ENCODE results near the gene PVALB.

Gene PVALB

DNA sequence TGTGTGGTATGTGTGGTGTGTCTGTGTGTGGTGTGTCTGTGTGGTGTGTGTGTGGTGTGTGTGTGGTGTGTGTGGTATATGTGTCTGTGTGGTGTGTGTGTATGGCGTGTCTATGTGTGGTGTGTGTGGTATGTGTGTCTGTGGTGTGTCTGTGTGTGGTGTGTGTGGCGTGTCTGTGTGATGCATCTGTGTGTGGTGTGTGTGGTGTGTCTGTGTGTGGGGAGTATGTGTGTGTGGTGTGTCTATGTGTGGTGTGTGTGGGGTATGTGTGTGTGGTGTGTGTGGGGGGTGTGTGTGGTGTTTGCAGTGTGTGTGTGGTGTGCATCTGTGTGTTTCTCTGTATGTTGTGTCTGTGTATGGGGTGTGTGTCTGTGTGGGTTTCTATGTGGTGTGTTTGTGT lies 7.8 kb upstream of the PVALB start:
- TF ChIP-seq CTCF (IDR thresholded peaks at IDR 0.05; ENCODE audit: low read depth, low read length), result no peak
- Histone ChIP-seq H3K9me3 (ENCODE audit: severe bottlenecking) (no peaks in the 10 kb centered on the region), H3K27ac (no peak overlapping the region), H3K27me3 (ENCODE audit: insufficient read depth, low read depth, severe bottlenecking) (peaks cover 19% of the 10 kb centered on the region), H3K4me3 (ENCODE audit: low read depth, low read length) (no peak overlapping the region), H3K36me3 (no peaks in the 10 kb centered on the region)
- DNase-seq, result no peak

GRCh38 chr22:36823186-36823839 lies 6.5 kb upstream of the PVALB start:
- Histone ChIP-seq H3K9me3 (ENCODE audit: severe bottlenecking) (no peaks in the 10 kb centered on the region), H3K4me3 (ENCODE audit: low read depth, low read length) (no peak overlapping the region), H3K36me3 (no peaks in the 10 kb centered on the region), H3K27ac (no peak overlapping the region), H3K27me3 (ENCODE audit: insufficient read depth, low read depth, severe bottlenecking) (peaks cover 32% of the 10 kb centered on the region)
- DNase-seq, result no peak
- TF ChIP-seq CTCF (IDR thresholded peaks at IDR 0.05; ENCODE audit: low read depth, low read length), result no peak

DNA sequence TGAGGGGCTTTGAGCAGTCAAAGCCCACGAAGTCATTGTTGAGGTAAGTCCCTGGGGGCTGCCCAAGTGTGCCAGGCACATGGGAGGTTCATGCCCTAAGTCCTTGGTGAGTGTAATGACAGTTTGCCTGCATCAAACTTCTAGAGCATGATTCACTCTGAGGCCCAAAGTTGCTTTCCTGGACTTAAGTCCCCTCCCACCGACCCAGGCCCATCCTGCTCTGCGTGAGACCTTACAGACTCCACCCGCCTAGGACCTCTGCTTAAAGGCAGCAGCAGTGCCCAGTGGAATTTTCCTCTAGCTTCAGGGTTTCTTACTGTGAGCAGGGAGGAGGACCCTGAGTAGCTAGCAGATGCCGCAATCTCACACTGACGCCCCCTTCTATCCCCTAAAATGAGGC lies 5.7 kb upstream of the PVALB start:
- no peak for TF ChIP-seq CTCF (IDR thresholded peaks at IDR 0.05; ENCODE audit: low read depth, low read length)
- no peak for DNase-seq
- no peaks in the 10 kb centered on the region for H3K36me3 ChIP-seq
- H3K27me3 ChIP-seq (ENCODE audit: insufficient read depth, low read depth, severe bottlenecking), result peaks cover 39% of the 10 kb centered on the region
- no peaks in the 10 kb centered on the region for H3K9me3 ChIP-seq (ENCODE audit: severe bottlenecking)
- H3K4me3 ChIP-seq (ENCODE audit: low read depth, low read length), result no peak overlapping the region
- no peak overlapping the region for H3K27ac ChIP-seq

- H3K36me3 ChIP-seq, result no peaks in the 10 kb centered on the region
- TF ChIP-seq CTCF (IDR thresholded peaks at IDR 0.05; ENCODE audit: low read depth, low read length), result no peak
- H3K27me3 ChIP-seq (ENCODE audit: insufficient read depth, low read depth, severe bottlenecking), result peaks cover 74% of the 10 kb centered on the region
- no peak for DNase-seq
- no peaks in the 10 kb centered on the region for H3K9me3 ChIP-seq (ENCODE audit: severe bottlenecking)
- no peak overlapping the region for H3K27ac ChIP-seq
- no peak overlapping the region for H3K4me3 ChIP-seq (ENCODE audit: low read depth, low read length)
These were observed 2.3 kb upstream of the PVALB start for GRCh38 chr22:36819112-36819511.

GRCh38 chr22:36818010-36818642 lies 1.3 kb upstream of the PVALB start:
- no peak for TF ChIP-seq CTCF (IDR thresholded peaks at IDR 0.05; ENCODE audit: low read depth, low read length)
- Histone ChIP-seq H3K27ac (no peak overlapping the region), H3K36me3 (no peaks in the 10 kb centered on the region), H3K9me3 (ENCODE audit: severe bottlenecking) (no peaks in the 10 kb centered on the region), H3K4me3 (ENCODE audit: low read depth, low read length) (no peak overlapping the region), H3K27me3 (ENCODE audit: insufficient read depth, low read depth, severe bottlenecking) (peaks cover 82% of the 10 kb centered on the region)
- peak; percentile 54 for DNase-seq

DNA sequence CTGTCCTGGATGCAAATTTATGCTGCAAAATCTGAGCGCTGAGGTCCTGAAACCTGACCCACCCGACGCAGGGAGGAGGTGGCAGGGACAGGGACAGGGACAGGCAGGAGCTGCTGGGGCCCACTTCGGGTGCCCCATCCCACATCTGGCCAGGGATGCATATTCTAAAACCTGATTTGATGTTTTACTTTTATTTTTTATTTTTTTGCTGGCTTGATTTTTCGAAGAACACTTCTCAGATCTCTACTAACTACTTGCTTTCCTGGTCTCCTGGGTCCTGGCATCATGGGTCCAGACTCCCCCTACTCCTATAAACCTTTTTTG lies 652 bp upstream of the PVALB start:
- Histone ChIP-seq H3K4me3 (ENCODE audit: low read depth, low read length) (no peak overlapping the region), H3K9me3 (ENCODE audit: severe bottlenecking) (no peaks in the 10 kb centered on the region), H3K36me3 (no peaks in the 10 kb centered on the region), H3K27ac (no peak overlapping the region), H3K27me3 (ENCODE audit: insufficient read depth, low read depth, severe bottlenecking) (peaks cover 86% of the 10 kb centered on the region)
- TF ChIP-seq CTCF (IDR thresholded peaks at IDR 0.05; ENCODE audit: low read depth, low read length), result no peak
- no peak for DNase-seq
